Hepatocyte (in vitro differentiated cells): ENCODE results near the gene MYO19.

ENCODE experiments used
- EZH2 ChIP-seq: fragments of 200-600 bp; sonication (generic); IDR thresholded peaks from 2 replicates; pipeline ENCODE4 v1.6.1; 2016; ENCODE audit warnings: antibody characterized with exemption, mild to moderate bottlenecking, borderline replicate concordance
- TF ChIP-seq, protein P1 (sequence below): fragments of 200-600 bp; sonication (generic); IDR thresholded peaks from 2 replicates; pipeline ENCODE4 v1.5.1; 2016; ENCODE audit warnings: antibody characterized with exemption, mild to moderate bottlenecking; ENCODE audit not compliant: poor library complexity

DNA sequence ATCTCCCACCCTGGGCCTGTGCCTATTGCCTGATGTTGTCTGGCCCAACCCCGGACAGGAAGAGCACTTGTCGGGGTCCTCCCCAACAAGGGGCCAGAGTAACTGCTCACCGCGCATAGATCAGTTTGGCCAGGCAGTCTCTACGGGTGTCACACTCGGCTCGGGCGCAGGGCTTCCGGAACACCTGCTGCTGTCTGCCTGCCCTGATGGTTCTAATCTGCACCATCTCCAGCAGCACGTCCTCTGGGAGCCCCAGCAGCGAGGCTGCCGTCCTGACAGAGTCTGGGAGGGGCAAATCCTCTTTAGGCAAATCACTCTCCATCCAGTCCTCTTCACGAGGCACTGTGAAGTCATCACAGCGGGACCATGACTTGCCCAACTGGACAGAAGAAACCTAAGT lies 24.0 kb downstream of the MYO19 start:
- TF ChIP-seq, protein P1, sequence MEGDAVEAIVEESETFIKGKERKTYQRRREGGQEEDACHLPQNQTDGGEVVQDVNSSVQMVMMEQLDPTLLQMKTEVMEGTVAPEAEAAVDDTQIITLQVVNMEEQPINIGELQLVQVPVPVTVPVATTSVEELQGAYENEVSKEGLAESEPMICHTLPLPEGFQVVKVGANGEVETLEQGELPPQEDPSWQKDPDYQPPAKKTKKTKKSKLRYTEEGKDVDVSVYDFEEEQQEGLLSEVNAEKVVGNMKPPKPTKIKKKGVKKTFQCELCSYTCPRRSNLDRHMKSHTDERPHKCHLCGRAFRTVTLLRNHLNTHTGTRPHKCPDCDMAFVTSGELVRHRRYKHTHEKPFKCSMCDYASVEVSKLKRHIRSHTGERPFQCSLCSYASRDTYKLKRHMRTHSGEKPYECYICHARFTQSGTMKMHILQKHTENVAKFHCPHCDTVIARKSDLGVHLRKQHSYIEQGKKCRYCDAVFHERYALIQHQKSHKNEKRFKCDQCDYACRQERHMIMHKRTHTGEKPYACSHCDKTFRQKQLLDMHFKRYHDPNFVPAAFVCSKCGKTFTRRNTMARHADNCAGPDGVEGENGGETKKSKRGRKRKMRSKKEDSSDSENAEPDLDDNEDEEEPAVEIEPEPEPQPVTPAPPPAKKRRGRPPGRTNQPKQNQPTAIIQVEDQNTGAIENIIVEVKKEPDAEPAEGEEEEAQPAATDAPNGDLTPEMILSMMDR = no peak
- TF ChIP-seq EZH2 = no peak
